Measurements from ENCODE around the gene SLC22A17.

Gene SLC22A17

DNA sequence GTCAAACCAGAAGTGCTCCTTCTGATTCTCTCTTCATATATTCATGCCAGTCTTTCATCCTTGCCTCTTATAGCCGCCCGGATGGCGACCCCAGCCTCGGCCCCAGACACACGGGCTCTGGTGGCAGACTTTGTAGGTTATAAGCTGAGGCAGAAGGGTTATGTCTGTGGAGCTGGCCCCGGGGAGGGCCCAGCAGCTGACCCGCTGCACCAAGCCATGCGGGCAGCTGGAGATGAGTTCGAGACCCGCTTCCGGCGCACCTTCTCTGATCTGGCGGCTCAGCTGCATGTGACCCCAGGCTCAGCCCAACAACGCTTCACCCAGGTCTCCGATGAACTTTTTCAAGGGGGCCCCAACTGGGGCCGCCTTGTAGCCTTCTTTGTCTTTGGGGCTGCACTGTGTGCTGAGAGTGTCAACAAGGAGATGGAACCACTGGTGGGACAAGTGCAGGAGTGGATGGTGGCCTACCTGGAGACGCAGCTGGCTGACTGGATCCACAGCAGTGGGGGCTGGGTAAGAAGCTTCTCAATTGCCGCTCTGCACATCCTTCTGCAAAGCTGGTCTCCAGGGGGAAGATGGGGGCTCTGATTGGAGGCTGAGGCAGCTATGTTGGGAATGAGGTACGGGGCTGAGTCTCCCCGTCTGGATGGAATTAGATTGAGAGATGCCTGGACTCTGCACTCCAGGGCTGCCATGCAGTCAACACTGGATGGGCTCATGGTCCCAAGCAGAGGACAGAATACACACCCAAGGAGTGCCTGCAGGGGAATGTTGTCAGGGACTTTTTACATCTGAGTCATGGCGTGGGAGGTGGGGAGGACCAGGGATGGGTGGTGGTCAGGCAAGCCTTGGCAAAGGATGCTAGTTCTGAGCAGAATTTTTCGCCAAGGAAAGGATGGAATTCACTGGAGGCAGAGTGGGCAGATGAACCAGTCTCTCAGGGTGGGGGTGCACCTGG lies 44.7 kb downstream of the SLC22A17 start:
- H3K27ac ChIP-seq (ENCODE audit: low read depth, low read length): no peak overlapping the region
- H3K4me1 ChIP-seq (ENCODE audit: control insufficient read depth in 1 of 2, insufficient read depth in 2 of 2, low read length in 2 of 2): peaks cover 38 to 41% of the 10 kb centered on the region in 2 donors
- no peaks in the 10 kb centered on the region for H3K9me3 ChIP-seq (ENCODE audit: control insufficient read depth in 1 of 2, low read length in 2 of 2)
- peak overlapping the region; percentile 80 to 89 for H3K4me3 ChIP-seq (ENCODE audit: low read depth in 1 of 2, low read length in 2 of 2)
- H3K9ac ChIP-seq (ENCODE audit: low read depth in 1 of 2, low read length in 2 of 2): peak overlapping the region; percentile 84 to 97
- no peaks in the 10 kb centered on the region for H3K27me3 ChIP-seq (ENCODE audit: control insufficient read depth in 1 of 2, insufficient read depth in 2 of 2, low read length in 2 of 2)
- peaks cover 18 to 22% of the 10 kb centered on the region in 2 donors for H3K36me3 ChIP-seq (ENCODE audit: control insufficient read depth in 1 of 2, insufficient read depth in 2 of 2, low read length in 2 of 2)

DNA sequence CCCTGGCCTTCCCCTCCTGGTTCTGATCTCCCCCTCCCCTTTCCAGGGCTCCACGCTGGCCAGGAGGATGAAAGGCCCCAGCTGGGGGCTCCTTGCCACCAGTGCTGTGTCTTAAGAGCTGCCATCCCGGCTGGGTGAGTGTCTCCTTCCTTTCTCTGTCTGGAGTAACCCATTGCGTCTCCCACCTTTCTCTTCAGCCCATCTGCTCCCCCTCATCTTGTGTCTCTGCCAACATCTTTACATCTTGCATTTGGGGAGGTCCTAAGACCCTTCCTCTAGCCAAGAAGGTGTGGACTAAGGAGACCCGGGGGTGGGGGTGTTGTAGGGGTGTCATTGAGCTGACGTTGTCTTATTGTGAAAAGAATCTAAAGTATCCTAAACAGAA lies 45.5 kb downstream of the SLC22A17 start:
- peak overlapping the region; percentile 81 for H3K27ac ChIP-seq (ENCODE audit: low read depth, low read length)
- peak overlapping the region; percentile 80 to 89 for H3K4me3 ChIP-seq (ENCODE audit: low read depth in 1 of 2, low read length in 2 of 2)
- peaks cover 38 to 47% of the 10 kb centered on the region in 2 donors for H3K4me1 ChIP-seq (ENCODE audit: control insufficient read depth in 1 of 2, insufficient read depth in 2 of 2, low read length in 2 of 2)
- H3K27me3 ChIP-seq (ENCODE audit: control insufficient read depth in 1 of 2, insufficient read depth in 2 of 2, low read length in 2 of 2): no peaks in the 10 kb centered on the region
- H3K36me3 ChIP-seq (ENCODE audit: control insufficient read depth in 1 of 2, insufficient read depth in 2 of 2, low read length in 2 of 2): peaks cover 18 to 22% of the 10 kb centered on the region in 2 donors
- H3K9ac ChIP-seq (ENCODE audit: low read depth in 1 of 2, low read length in 2 of 2): peak overlapping the region; percentile 84 to 97
- H3K9me3 ChIP-seq (ENCODE audit: control insufficient read depth in 1 of 2, low read length in 2 of 2): no peaks in the 10 kb centered on the region

DNA sequence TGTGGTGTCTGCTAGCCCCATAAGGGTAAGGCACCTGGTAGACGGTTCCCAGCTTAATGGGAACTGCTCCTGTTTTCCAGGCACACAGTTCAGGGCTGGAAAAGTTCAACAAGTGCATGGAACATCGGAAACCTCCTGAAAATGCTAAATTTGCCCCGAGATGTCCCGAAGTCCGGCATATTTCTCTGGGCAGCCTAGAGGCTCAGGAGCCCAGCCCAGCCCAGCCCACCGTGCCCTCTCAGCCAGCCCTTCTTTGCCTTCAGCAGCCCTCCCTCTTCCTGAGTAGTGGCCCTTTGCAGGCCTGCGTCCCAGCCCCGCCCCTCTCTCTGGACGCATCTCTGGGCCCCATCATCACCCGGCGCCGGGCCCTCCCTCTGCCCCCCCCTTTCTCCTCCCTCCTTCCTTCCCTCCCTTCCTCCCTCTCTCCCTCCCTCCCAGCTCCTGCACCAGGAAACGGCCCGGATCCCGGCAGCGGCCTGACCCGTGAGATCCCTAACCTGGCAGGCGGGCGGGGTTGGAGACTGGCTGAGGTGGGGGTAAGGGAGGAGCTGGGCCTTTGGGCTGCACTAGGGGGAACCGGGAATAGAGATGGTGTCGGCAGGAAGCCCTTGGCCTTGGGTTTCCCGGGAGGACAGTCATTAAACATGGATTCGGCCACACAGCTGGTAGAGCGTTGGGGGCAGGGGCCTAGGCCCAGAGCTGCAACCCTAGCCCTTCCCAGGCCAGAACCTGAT lies 46.1 kb downstream of the SLC22A17 start, which contains the start of gene BCL2L2:
Gene BCL2L2, plus strand, starts transcription at position 422 of the 734 bp plus-strand sequence. CDS start 935 bp downstream, outside the sequence.
- Histone ChIP-seq H3K9me3 (ENCODE audit: control insufficient read depth in 1 of 2, low read length in 2 of 2) (no peaks in the 10 kb centered on the region), H3K36me3 (ENCODE audit: control insufficient read depth in 1 of 2, insufficient read depth in 2 of 2, low read length in 2 of 2) (peaks cover 17 to 18% of the 10 kb centered on the region in 2 donors), H3K9ac (ENCODE audit: low read depth in 1 of 2, low read length in 2 of 2) (peak within 1 kb of the TSS; percentile 84 to 97), H3K4me3 (ENCODE audit: low read depth in 1 of 2, low read length in 2 of 2) (peak within 1 kb of the TSS; percentile 80 to 89), H3K27ac (ENCODE audit: low read depth, low read length) (peak within 1 kb of the TSS; percentile 81), H3K27me3 (ENCODE audit: control insufficient read depth in 1 of 2, insufficient read depth in 2 of 2, low read length in 2 of 2) (no peaks in the 10 kb centered on the region), H3K4me1 (ENCODE audit: control insufficient read depth in 1 of 2, insufficient read depth in 2 of 2, low read length in 2 of 2) (peaks cover 38 to 47% of the 10 kb centered on the region in 2 donors)

DNA sequence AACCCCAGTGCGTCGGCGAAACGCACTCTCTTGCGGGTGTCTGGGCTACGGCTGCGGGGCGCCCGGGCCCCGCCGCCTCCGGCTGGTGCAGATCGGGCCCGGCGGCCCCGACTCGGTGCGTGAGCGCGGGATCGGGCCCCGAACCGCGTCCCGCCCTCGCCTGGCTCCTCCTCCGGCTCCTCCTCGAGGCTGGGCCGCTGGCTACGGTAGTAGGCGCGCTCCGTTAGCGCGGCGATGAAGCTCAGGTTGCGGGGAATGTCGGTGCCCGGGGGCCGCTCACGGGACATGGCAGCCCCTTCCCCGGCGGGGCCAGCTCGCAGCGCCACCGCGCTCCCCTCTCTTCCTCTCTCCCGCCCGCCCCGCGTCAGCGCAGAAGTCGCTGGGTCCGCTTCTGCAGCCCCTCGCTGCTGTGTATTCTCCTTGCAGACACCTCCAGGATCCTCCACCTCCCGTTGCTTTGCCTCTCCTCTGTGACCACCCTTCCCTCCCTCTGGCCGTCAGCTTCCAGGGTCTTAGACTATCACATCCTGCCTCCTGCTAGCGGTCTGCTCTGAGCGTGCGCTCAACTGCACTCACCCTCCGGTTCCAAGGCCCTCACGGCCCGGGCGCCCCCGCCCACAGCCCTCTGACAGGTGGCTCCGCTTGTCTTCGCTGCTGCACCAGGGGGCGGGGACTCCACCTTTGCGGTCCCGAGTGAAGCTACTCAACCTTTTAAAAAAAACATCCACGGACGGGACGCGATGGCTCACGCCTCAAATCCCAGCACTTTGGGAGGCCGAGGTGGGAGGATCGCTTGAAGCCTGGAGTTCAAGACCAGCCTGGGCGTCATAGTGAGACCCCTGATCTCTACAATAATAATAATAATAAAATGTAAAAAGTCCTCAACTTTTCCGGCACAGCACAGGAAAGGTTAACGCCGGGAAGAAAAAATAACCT lies 50.1 kb downstream of the SLC22A17 start, which contains the start of gene PPP1R3E:
Gene PPP1R3E, minus strand, starts transcription at position 570 of the 936 bp plus-strand sequence. Its CDS starts 283 bp downstream, at position 287.
- Histone ChIP-seq H3K4me3 (ENCODE audit: low read depth in 1 of 2, low read length in 2 of 2) (peak within 1 kb of the TSS; percentile 79 to 89), H3K4me1 (ENCODE audit: control insufficient read depth in 1 of 2, insufficient read depth in 2 of 2, low read length in 2 of 2) (peaks cover 23 to 42% of the 10 kb centered on the region in 2 donors), H3K9ac (ENCODE audit: low read depth in 1 of 2, low read length in 2 of 2) (peak within 1 kb of the TSS; percentile 74 to 92), H3K27ac (ENCODE audit: low read depth, low read length) (peak within 1 kb of the TSS; percentile 98), H3K36me3 (ENCODE audit: control insufficient read depth in 1 of 2, insufficient read depth in 2 of 2, low read length in 2 of 2) (peaks cover 0 to 7% of the 10 kb centered on the region in 2 donors), H3K9me3 (ENCODE audit: control insufficient read depth in 1 of 2, low read length in 2 of 2) (no peaks in the 10 kb centered on the region), H3K27me3 (ENCODE audit: control insufficient read depth in 1 of 2, insufficient read depth in 2 of 2, low read length in 2 of 2) (no peaks in the 10 kb centered on the region)

DNA sequence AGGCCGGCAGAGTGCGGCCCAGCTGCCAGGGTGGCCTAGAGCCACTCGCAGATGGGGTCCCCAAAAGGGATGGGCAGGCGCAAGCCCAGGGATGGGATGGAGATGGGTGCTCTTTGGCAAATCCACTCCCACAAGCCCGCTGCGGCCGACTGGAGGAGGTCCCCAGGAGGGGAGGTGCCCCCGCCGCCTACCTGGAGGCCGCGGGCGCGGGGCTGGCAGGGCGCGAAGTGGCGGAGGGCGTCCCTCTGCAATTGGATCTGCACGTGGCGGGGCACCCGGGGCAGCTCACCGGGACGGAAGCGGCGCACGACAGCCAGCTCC lies 50.8 kb downstream of the SLC22A17 start:
- Histone ChIP-seq H3K27ac (ENCODE audit: low read depth, low read length) (peak overlapping the region; percentile 98), H3K36me3 (ENCODE audit: control insufficient read depth in 1 of 2, insufficient read depth in 2 of 2, low read length in 2 of 2) (peaks cover 0 to 7% of the 10 kb centered on the region in 2 donors), H3K4me1 (ENCODE audit: control insufficient read depth in 1 of 2, insufficient read depth in 2 of 2, low read length in 2 of 2) (peaks cover 20 to 35% of the 10 kb centered on the region in 2 donors), H3K9ac (ENCODE audit: low read depth in 1 of 2, low read length in 2 of 2) (peak overlapping the region; percentile 74 to 92), H3K27me3 (ENCODE audit: control insufficient read depth in 1 of 2, insufficient read depth in 2 of 2, low read length in 2 of 2) (no peaks in the 10 kb centered on the region), H3K9me3 (ENCODE audit: control insufficient read depth in 1 of 2, low read length in 2 of 2) (no peaks in the 10 kb centered on the region), H3K4me3 (ENCODE audit: low read depth in 1 of 2, low read length in 2 of 2) (peak overlapping the region; percentile 79 to 89)

DNA sequence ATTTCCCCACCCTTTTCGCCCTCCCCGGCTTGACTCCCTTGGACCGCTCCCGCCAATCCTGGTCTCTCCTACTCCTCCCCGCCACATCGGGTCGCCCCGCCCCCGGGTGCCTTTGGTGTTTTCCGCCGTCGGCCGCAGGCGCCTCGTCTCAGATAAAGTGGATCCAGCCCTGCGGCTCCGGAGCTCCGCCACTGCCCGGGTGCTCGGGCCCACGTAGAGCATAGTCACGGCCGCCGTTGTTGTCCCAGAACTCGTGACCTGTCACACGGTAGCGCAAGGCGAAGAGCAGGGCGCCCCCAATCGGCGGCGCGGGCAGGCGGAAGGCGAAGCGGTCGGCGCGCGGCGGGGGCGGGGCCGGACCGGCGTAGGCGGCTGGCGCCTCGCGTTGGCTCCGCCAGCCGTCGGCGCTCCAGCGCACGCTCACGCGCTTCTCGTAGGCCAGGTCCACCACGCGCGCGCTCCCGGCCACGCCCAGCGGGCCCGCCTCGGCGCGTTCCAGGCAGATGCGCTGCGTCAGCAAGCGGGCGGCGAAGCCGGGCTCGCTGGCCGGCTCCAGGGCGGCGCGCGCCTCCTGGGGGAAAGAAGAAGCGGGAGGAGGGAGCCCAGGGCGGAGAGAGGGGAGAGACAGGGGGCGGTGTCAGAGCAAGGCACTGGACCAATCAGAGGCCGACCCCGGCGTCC lies 51.3 kb downstream of the SLC22A17 start:
- Histone ChIP-seq H3K27me3 (ENCODE audit: control insufficient read depth in 1 of 2, insufficient read depth in 2 of 2, low read length in 2 of 2) (no peaks in the 10 kb centered on the region), H3K4me1 (ENCODE audit: control insufficient read depth in 1 of 2, insufficient read depth in 2 of 2, low read length in 2 of 2) (peaks cover 20 to 33% of the 10 kb centered on the region in 2 donors), H3K36me3 (ENCODE audit: control insufficient read depth in 1 of 2, insufficient read depth in 2 of 2, low read length in 2 of 2) (peaks cover 0 to 7% of the 10 kb centered on the region in 2 donors), H3K27ac (ENCODE audit: low read depth, low read length) (peak overlapping the region; percentile 98), H3K4me3 (ENCODE audit: low read depth in 1 of 2, low read length in 2 of 2) (peak overlapping the region; percentile 95), H3K9ac (ENCODE audit: low read depth in 1 of 2, low read length in 2 of 2) (peak overlapping the region; percentile 92 to 97), H3K9me3 (ENCODE audit: control insufficient read depth in 1 of 2, low read length in 2 of 2) (no peaks in the 10 kb centered on the region)

DNA sequence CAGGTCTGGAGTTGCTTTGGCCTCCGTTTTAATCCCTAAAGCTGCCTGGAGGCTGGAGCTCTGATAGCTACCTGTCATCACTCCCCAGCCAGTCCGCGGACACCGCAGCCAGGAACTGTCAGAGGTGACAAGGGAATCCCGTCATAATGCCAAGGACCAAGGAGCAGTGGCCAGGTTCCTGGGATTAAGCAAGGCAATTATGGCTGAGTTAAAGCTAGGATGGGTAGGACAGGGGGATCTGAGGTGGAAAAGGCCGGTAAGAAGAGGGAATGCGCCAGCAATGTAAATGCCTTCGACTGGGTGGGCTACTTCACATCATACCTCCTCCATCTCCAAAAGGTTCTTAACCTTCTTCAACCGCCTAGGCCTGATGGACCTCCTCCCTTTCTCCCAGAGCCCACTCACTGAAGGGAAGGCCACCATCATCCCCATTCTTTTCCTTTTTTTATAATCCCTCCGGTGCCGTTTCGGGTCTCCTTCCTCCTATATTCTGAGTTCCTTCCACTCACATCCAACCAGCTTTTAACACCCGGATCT lies 51.9 kb downstream of the SLC22A17 start:
- Histone ChIP-seq H3K9me3 (ENCODE audit: control insufficient read depth in 1 of 2, low read length in 2 of 2) (no peaks in the 10 kb centered on the region), H3K27ac (ENCODE audit: low read depth, low read length) (peak overlapping the region; percentile 85), H3K4me3 (ENCODE audit: low read depth in 1 of 2, low read length in 2 of 2) (peak overlapping the region; percentile 95), H3K27me3 (ENCODE audit: control insufficient read depth in 1 of 2, insufficient read depth in 2 of 2, low read length in 2 of 2) (no peaks in the 10 kb centered on the region), H3K9ac (ENCODE audit: low read depth in 1 of 2, low read length in 2 of 2) (peak overlapping the region; percentile 86 to 97), H3K36me3 (ENCODE audit: control insufficient read depth in 1 of 2, insufficient read depth in 2 of 2, low read length in 2 of 2) (peaks cover 0 to 7% of the 10 kb centered on the region in 2 donors), H3K4me1 (ENCODE audit: control insufficient read depth in 1 of 2, insufficient read depth in 2 of 2, low read length in 2 of 2) (peaks cover 14 to 27% of the 10 kb centered on the region in 2 donors)

DNA sequence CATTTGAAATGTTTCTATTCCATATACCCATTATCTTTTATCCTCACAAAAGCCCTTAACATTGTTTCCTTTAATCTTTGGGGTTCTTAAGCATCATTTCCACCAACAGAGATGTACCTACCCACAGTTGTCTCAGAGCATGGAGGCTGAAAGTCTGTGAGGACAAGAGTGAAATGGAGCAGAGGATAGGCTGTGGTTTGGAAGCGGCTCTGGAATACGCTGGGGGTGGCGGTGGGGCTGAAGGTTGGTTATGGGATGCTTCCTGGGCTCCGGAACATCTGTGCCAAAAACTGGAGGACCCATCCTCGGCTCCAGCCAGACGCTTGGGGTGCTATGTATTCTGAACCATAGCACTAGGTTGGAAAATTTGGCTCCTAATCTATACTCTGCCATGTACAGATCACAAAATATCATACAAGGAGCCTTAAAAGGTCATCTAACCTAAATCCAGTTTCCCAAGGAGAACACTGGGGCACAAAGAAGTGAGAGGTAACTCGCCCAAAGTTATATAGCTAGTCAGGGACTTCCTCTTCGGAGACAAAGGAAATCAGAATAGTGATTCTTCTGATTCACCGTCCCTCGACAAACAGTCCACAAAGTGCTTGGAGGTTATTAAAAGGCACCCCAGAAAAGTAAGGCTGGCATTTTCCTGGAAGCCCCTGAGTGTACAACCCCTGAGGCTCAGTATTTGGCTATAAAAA lies 52.6 kb downstream of the SLC22A17 start:
- Histone ChIP-seq H3K27ac (ENCODE audit: low read depth, low read length) (peak overlapping the region; percentile 85), H3K9me3 (ENCODE audit: control insufficient read depth in 1 of 2, low read length in 2 of 2) (no peaks in the 10 kb centered on the region), H3K4me3 (ENCODE audit: low read depth in 1 of 2, low read length in 2 of 2) (peak overlapping the region; percentile 95), H3K9ac (ENCODE audit: low read depth in 1 of 2, low read length in 2 of 2) (peak overlapping the region; percentile 86 to 97), H3K27me3 (ENCODE audit: control insufficient read depth in 1 of 2, insufficient read depth in 2 of 2, low read length in 2 of 2) (no peaks in the 10 kb centered on the region), H3K4me1 (ENCODE audit: control insufficient read depth in 1 of 2, insufficient read depth in 2 of 2, low read length in 2 of 2) (peaks cover 10 to 25% of the 10 kb centered on the region in 2 donors), H3K36me3 (ENCODE audit: control insufficient read depth in 1 of 2, insufficient read depth in 2 of 2, low read length in 2 of 2) (peaks cover 0 to 7% of the 10 kb centered on the region in 2 donors)

All from duodenal mucosa (tissue), 2 donors.